GM12878 (cell line): ENCODE measurements around the gene UNC5B. TPM values are rescaled to one million over a fixed set of nuclear protein-coding genes. Genes with fewer than 3 reads are reported as not detected.

Source experiments
- ATAC-seq: fragments of 200-7000 bp; cut with Tn5 transposase; 3 replicates; pipeline ENCODE4 v1.9.1; 2020; ENCODE audit warnings: mild to moderate bottlenecking, moderate library complexity
- BruUV-seq: library from RNA; stranded (reverse); fragments of 400-500 nt; replicated peaks from 2 replicates; lab custom pipeline; 2021; lab: Mats Ljungman, UMichigan
- CTCF ChIA-PET: fragments of 300-600 bp; sonication (Branson Sonifier 250); formaldehyde crosslinking; extraction: SDS; loops from one replicate; lab custom pipeline; 2021; ENCODE audit warnings: inconsistent platforms; lab: Yijun Ruan, JAX
- POLR2A ChIA-PET: fragments of 350-600 bp; formaldehyde crosslinking; extraction: SDS; loops from one replicate; lab custom pipeline; 2021; ENCODE audit warnings: inconsistent platforms; lab: Charles Lee
- RAD21 ChIA-PET: fragments of 300-600 bp; sonication (Branson Sonifier 250); formaldehyde crosslinking; loops from one replicate; lab custom pipeline; 2023; ENCODE audit warnings: antibody characterized with exemption; ENCODE audit not compliant: unreplicated experiment; lab: Charles Lee
- SMC1A ChIA-PET: fragments of 300-600 bp; sonication (Branson Sonifier 250); formaldehyde crosslinking; loops from one replicate; lab custom pipeline; 2023; ENCODE audit not compliant: unreplicated experiment, uncharacterized antibody; lab: Charles Lee
- DNase-seq: peaks from one replicate; pipeline ENCODE4 v3.0.0-alpha.2; 2011; ENCODE audit warnings: low read depth, low spot score
- FAIRE-seq: peaks from 3 replicates; lab custom pipeline; 2011; peaks lifted over from hg19 to GRCh38; lab: Jason Lieb, UNC
- H2AFZ ChIP-seq: 2 replicates; pipeline ENCODE4 v1.6.0; 2011; ENCODE audit warnings: low read depth, low read length, control low read depth; ENCODE audit not compliant: control insufficient read depth
- H3K27ac ChIP-seq: 2 replicates; pipeline ENCODE4 v1.5.1; 2011; ENCODE audit warnings: control low read depth; ENCODE audit not compliant: control insufficient read depth, insufficient read depth
- H3K27me3 ChIP-seq, 2 experiments: replicated peaks in 1 of 2; 2 replicates each; pipeline versions ENCODE4 v1.6.0 to v1.6.1; 2011; ENCODE audit warnings: low read length in 1 of 2; ENCODE audit not compliant: control insufficient read depth in 2 of 2, insufficient read depth in 2 of 2
- H3K36me3 ChIP-seq, 2 experiments: 2 replicates each; pipeline ENCODE4 v1.5.1; 2011; ENCODE audit warnings: low read length in 1 of 2; ENCODE audit not compliant: control insufficient read depth in 2 of 2, insufficient read depth in 2 of 2
- H3K4me1 ChIP-seq: 2 replicates; pipeline ENCODE4 v1.6.1; 2011; ENCODE audit warnings: mild to moderate bottlenecking, low read length, moderate library complexity, mixed read lengths; ENCODE audit not compliant: control insufficient read depth, insufficient read depth
- H3K4me2 ChIP-seq: 2 replicates; pipeline ENCODE4 v1.6.0; 2011; ENCODE audit warnings: control low read depth; ENCODE audit not compliant: control insufficient read depth, insufficient read depth
- H3K4me3 ChIP-seq: fragments of 200-600 bp; sonication (generic); 2 replicates; pipeline ENCODE4 v1.5.1; 2016
- H3K79me2 ChIP-seq: 2 replicates; pipeline ENCODE4 v1.6.0; 2011; ENCODE audit warnings: low read length; ENCODE audit not compliant: control insufficient read depth, insufficient read depth
- H3K9ac ChIP-seq: 2 replicates; pipeline ENCODE4 v1.8.0; 2011; ENCODE audit warnings: low read length, control low read depth, mixed read lengths; ENCODE audit not compliant: control insufficient read depth, insufficient read depth
- H3K9me3 ChIP-seq: replicated peaks from 3 replicates; pipeline ENCODE4 v1.5.1; 2011; ENCODE audit warnings: mild to moderate bottlenecking, low read length; ENCODE audit not compliant: control insufficient read depth, insufficient read depth
- H4K20me1 ChIP-seq: 2 replicates; pipeline ENCODE4 v1.6.0; 2011; ENCODE audit not compliant: control insufficient read depth, insufficient read depth
- PAX8 ChIP-seq: fragments of 450-650 bp; IDR thresholded peaks from 2 replicates; pipeline ENCODE4 v1.6.1; 2017; ENCODE audit warnings: mild to moderate bottlenecking, moderate library complexity
- RELA ChIP-seq: fragments of 450-650 bp; IDR thresholded peaks from 2 replicates; pipeline ENCODE4 v1.8.0; 2014; ENCODE audit warnings: borderline replicate concordance; ENCODE audit not compliant: partially characterized antibody
- ZBTB11 ChIP-seq: fragments of 450-650 bp; formaldehyde crosslinking; IDR thresholded peaks from 2 replicates; pipeline ENCODE4 v1.5.0; 2022; ENCODE audit warnings: mild to moderate bottlenecking, missing genetic modification characterization
- ZNF217 ChIP-seq: fragments of 450-650 bp; IDR thresholded peaks from 2 replicates; pipeline ENCODE4 v1.6.1; 2017; ENCODE audit warnings: antibody characterized with exemption, mild to moderate bottlenecking
- ZNF622 ChIP-seq: fragments of 450-650 bp; IDR thresholded peaks from 2 replicates; pipeline ENCODE4 v1.6.1; 2017; ENCODE audit warnings: mild to moderate bottlenecking, inconsistent platforms
- WGBS: methylation state at CpG from one replicate; pipeline ENCODE4 v1.1.6; 2016; ENCODE audit warnings: low lambda C conversion rate; ENCODE audit not compliant: insufficient replicate concordance, insufficient coverage; ENCODE audit errors: missing lambda C conversion rate; 5-methylcytosine and 5-hydroxymethylcytosine counted together
- in situ Hi-C: fragments of 300-500 bp; cut with MboI; formaldehyde crosslinking; loops from 9 replicates; pipeline ENCODE4 v1.14.3; 2018; ENCODE audit warnings: mixed read lengths
- intact Hi-C: fragments of 100-400 bp; cut with micrococcal nuclease; formaldehyde crosslinking; loops from one replicate; pipeline ENCODE4 v1.14.2; 2022; ENCODE audit not compliant: unreplicated experiment
- polyA plus RNA-seq, 11 experiments: library from polyadenylated mRNA; depleted of rRNA in 4 of 11; unstranded in 6 of 11; stranded (reverse) in 5 of 11; fragments of >200 nt; fragmentation: Nextera tagmentation in 4 of 11; fragmentation: Illumina TruSeq in 1 of 11; extraction: Ambion mirVana in 4 of 11; extraction: Trizol in 1 of 11; gene quantifications; 1 replicate in 1 of 11; 2 replicates in 10 of 11; pipeline versions ENCODE4 v1.2.1 to v1.2.3, GENCODE V29; 2011 to 2016; ENCODE audit warnings: inconsistent platforms in 2 of 11, missing spikeins in 2 of 11, low read depth in 1 of 11
- total RNA-seq, 4 experiments: library from RNA; depleted of rRNA in 3 of 4; stranded (reverse); fragments of >200 nt in 3 of 4; fragmentation: Illumina TruSeq in 1 of 4; extraction: Trizol in 1 of 4; gene quantifications; 2 replicates each; pipeline versions ENCODE4 v1.2.1 to v1.2.3, GENCODE V29; 2013 to 2021

The UNC5B gene
- total and polyA plus RNA-seq, 10 of the 15 experiments (the other 5 are each of a cell fraction or from before 2014, with no cell fraction given) = 0.03 to 0.08 TPM; not detected in 8

DNA sequence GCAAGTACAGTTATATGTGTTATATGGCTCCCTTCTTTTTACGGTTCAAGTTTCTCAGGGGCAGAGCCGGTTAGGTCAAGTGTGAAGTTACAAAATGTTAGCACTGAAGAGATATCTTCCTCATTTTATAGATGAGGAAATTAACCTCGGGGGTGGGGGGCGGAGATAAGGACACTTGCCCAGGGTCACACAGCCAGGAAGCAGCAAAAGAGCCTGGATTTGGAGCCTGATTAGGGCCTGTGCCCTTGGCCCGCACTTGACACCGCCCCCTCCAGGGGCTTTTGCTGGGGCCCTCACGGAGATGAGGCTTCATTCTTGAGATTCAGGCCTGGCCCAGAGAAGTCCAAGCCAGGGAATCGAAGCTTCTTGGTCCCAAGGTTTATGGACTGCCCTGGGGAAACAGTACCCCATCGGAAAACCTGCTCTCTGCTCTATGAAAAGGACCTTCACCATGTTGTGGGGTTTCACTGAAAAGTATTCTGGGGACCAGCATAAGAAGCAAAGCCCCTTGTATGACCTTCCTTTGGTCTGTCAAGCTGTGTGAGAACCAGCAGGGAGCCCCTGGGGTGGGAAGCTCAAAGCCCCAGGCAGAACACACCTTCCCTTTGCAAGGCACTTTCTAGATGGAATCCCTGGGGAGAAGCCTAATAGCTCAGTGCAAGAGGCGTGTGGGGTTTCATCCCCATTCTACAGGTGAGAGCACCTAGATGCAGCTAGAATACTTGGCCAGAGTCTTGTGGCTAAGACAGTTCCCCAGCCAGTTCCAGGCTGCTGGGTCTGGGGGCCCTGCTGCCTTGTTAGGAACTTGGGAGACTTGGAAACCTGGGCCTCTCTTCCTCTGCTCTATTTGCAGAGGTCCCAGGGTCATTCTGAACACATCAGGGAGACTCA lies 21.9 kb downstream of the UNC5B start:
- Histone ChIP-seq H3K4me1 (no peaks in the 10 kb centered on the region), H3K36me3 (no peaks in the 10 kb centered on the region), H3K79me2 (no peaks in the 10 kb centered on the region), H3K27me3 (peaks cover 0 to 2% of the 10 kb centered on the region in 2 experiments; a peak in 3 of 4 replicates), H4K20me1 (no peaks in the 10 kb centered on the region), H3K9ac (no peak overlapping the region), H2AFZ (no peak overlapping the region), H3K4me3 (no peak overlapping the region), H3K9me3 (no peaks in the 10 kb centered on the region), H3K4me2 (no peak overlapping the region), H3K27ac (no peak overlapping the region)
- ChIA-PET RAD21 (no interaction called here), POLR2A (no interaction called here), SMC1A (no interaction called here), CTCF (no interaction called here)
- FAIRE-seq (no peak), DNase-seq (no peak), ATAC-seq (no peak)
- in situ Hi-C loops (no loop called here), intact Hi-C loops (no loop called here)
- no peak for TF ChIP-seq RELA
- TF ChIP-seq ZNF622 = no peak
- no peak for TF ChIP-seq ZBTB11 (CRISPR knock-in tag)
- no peak for TF ChIP-seq ZNF217
- no peak for TF ChIP-seq PAX8
- 29% methylated on average over 10 of the region's 10 CpGs for WGBS
- no TSS peak for BruUV-seq
